Measurements from ENCODE around the gene IL1R2.
"Not testable (repeated sequence)": the region's sequence is repeated elsewhere in the genome, so short reads cannot be mapped to it uniquely, and the experiment has no call there.

Gene IL1R2

GRCh38 chr2:102002228-102002627 is 10.5 kb downstream of the IL1R2 start:
- Histone ChIP-seq H3K79me2 (no peaks in the 10 kb centered on the region), H3K27me3 (ENCODE audit: control insufficient read depth, insufficient read depth, low read length) (no peaks in the 10 kb centered on the region), H2AFZ (no peak overlapping the region), H3K4me3 (ENCODE audit: low read depth, low read length) (no peak overlapping the region), H3K9me3 (ENCODE audit: control insufficient read depth, low read length) (no peaks in the 10 kb centered on the region), H3K9ac (no peak overlapping the region), H3K4me1 (peaks cover 4% of the 10 kb centered on the region), H3K36me3 (ENCODE audit: control insufficient read depth, insufficient read depth, low read length) (no peaks in the 10 kb centered on the region), H3K4me2 (ENCODE audit: low read length) (no peak overlapping the region), H3K27ac (no peak overlapping the region)
- no peak for TF ChIP-seq CTCF (IDR thresholded peaks at IDR 0.05)

DNA sequence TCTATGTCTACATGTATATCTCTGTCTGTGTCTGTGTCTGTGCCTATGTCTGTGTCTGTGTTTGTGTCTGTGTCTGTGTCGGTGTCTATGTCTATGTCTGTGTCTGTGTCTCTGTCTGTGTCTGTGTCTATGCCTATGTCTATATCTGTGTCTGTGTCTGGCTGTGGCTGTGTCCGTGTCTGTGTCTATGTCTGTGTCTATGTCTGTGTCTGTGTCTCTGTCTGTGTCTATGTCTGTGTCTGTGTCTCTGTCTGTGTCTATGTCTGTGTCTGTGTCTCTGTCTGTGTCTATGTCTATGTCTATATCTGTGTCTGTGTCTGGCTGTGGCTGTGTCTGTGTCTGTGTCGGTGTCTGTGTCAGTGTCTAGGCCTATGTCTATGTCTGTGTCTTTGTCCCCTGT is 11.1 kb downstream of the IL1R2 start:
- not testable (repeated sequence) for H3K9ac ChIP-seq; H3K36me3 ChIP-seq (ENCODE audit: control insufficient read depth, insufficient read depth, low read length); H3K4me3 ChIP-seq (ENCODE audit: low read depth, low read length); H3K4me2 ChIP-seq (ENCODE audit: low read length); H3K4me1 ChIP-seq; H3K79me2 ChIP-seq; H3K9me3 ChIP-seq (ENCODE audit: control insufficient read depth, low read length); H2AFZ ChIP-seq; H3K27ac ChIP-seq; H3K27me3 ChIP-seq (ENCODE audit: control insufficient read depth, insufficient read depth, low read length)

DNA sequence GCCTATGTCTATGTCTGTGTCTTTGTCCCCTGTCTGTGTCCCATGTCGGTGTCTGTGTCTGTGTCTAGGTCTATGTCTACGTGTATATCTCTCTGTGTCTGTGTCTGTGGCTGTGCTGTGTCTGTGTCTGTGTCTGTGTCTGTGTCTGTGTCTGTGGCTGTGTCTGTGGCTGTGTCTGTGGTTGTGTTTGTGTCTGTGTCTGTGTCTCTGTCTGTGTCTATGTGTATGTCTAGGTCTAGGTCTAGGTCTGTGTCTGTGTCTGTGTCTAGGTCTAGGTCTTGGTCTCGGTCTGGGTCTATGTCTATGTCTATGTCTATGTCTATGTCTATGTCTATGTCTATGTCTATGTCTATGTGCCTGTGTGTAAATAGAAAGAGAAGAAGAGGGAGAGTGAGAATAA is 11.9 kb downstream of the IL1R2 start:
- Histone ChIP-seq H3K9me3 (ENCODE audit: control insufficient read depth, low read length) (no peaks in the 10 kb centered on the region), H3K27me3 (ENCODE audit: control insufficient read depth, insufficient read depth, low read length) (no peaks in the 10 kb centered on the region), H3K4me2 (ENCODE audit: low read length) (no peak overlapping the region), H3K4me3 (ENCODE audit: low read depth, low read length) (no peak overlapping the region), H3K27ac (no peak overlapping the region), H3K4me1 (peaks cover 4% of the 10 kb centered on the region), H3K9ac (no peak overlapping the region), H3K79me2 (no peaks in the 10 kb centered on the region), H2AFZ (no peak overlapping the region), H3K36me3 (ENCODE audit: control insufficient read depth, insufficient read depth, low read length) (no peaks in the 10 kb centered on the region)
- no peak for TF ChIP-seq CTCF (IDR thresholded peaks at IDR 0.05)

GRCh38 chr2:102004581-102004980 is 12.8 kb downstream of the IL1R2 start:
- Histone ChIP-seq H3K36me3 (ENCODE audit: control insufficient read depth, insufficient read depth, low read length) (no peaks in the 10 kb centered on the region), H3K27ac (no peak overlapping the region), H3K4me1 (peaks cover 4% of the 10 kb centered on the region), H3K4me2 (ENCODE audit: low read length) (no peak overlapping the region), H3K9me3 (ENCODE audit: control insufficient read depth, low read length) (no peaks in the 10 kb centered on the region), H3K4me3 (ENCODE audit: low read depth, low read length) (no peak overlapping the region), H3K9ac (no peak overlapping the region), H2AFZ (peak overlapping the region; percentile 34), H3K79me2 (no peaks in the 10 kb centered on the region), H3K27me3 (ENCODE audit: control insufficient read depth, insufficient read depth, low read length) (no peaks in the 10 kb centered on the region)
- no peak for TF ChIP-seq CTCF (IDR thresholded peaks at IDR 0.05)

DNA sequence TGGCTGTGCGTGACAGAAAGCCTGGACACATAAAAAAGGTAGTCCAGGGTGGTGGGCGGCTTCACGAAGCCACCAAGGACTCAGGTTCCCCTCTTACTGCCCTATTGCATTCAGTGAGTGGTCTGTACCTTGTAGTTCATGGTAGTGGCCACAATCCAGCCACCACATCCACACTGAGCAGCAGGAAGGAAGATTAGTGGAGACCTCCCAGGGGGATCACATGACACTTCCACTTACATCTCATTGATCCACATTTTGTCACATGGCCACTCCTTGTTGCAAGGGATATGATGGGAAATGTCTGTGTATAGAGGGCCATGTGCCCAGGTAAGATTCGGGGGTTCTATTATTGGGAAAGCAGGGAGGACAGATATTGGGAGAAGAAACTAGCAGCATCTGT is 13.7 kb downstream of the IL1R2 start:
- no peak overlapping the region for H3K4me2 ChIP-seq (ENCODE audit: low read length)
- no peak overlapping the region for H3K27ac ChIP-seq
- no peaks in the 10 kb centered on the region for H3K79me2 ChIP-seq
- no peak for TF ChIP-seq CTCF (IDR thresholded peaks at IDR 0.05)
- peaks cover 4% of the 10 kb centered on the region for H3K4me1 ChIP-seq
- H3K36me3 ChIP-seq (ENCODE audit: control insufficient read depth, insufficient read depth, low read length), result no peaks in the 10 kb centered on the region
- no peaks in the 10 kb centered on the region for H3K27me3 ChIP-seq (ENCODE audit: control insufficient read depth, insufficient read depth, low read length)
- no peak overlapping the region for H3K9ac ChIP-seq
- H2AFZ ChIP-seq, result peak overlapping the region; percentile 34
- no peak overlapping the region for H3K4me3 ChIP-seq (ENCODE audit: low read depth, low read length)
- H3K9me3 ChIP-seq (ENCODE audit: control insufficient read depth, low read length), result no peaks in the 10 kb centered on the region

Measured in parathyroid adenoma (tissue), 2 donors.